ENCODE data around the gene KMT2A.
A peak's percentile ranks its signal among the peaks of the same experiment; 100 is the strongest.

Gene KMT2A

GRCh38 chr11:118524356-118524755 is 88.1 kb downstream of the KMT2A start:
- Histone ChIP-seq H3K4me3 (ENCODE audit: low read length) (no peak overlapping the region), H3K36me3 (ENCODE audit: insufficient read depth, low read length) (peaks cover 70% of the 10 kb centered on the region), H3K4me1 (ENCODE audit: insufficient read depth, low read length) (no peaks in the 10 kb centered on the region)

GRCh38 chr11:118524757-118525470 is 88.6 kb downstream of the KMT2A start:
- H3K36me3 ChIP-seq (ENCODE audit: insufficient read depth, low read length), result peaks cover 65% of the 10 kb centered on the region
- no peak overlapping the region for H3K4me3 ChIP-seq (ENCODE audit: low read length)
- peaks cover 4% of the 10 kb centered on the region for H3K4me1 ChIP-seq (ENCODE audit: insufficient read depth, low read length)
- no peaks in the 10 kb centered on the region for H3K9me3 ChIP-seq (ENCODE audit: low read length)
- H2AFZ ChIP-seq (ENCODE audit: low read depth, low read length), result no peak overlapping the region
- no peaks in the 10 kb centered on the region for H3K27me3 ChIP-seq (ENCODE audit: insufficient read depth, low read length)

More at GRCh38 chr11:118524356-118524755, 88.1 kb downstream of the KMT2A start:
- H3K9me3 ChIP-seq (ENCODE audit: low read length), result no peaks in the 10 kb centered on the region
- no peak overlapping the region for H2AFZ ChIP-seq (ENCODE audit: low read depth, low read length)
- no peaks in the 10 kb centered on the region for H3K27me3 ChIP-seq (ENCODE audit: insufficient read depth, low read length)

- Histone ChIP-seq H3K4me1 (ENCODE audit: insufficient read depth, low read length) (peaks cover 7% of the 10 kb centered on the region), H3K27me3 (ENCODE audit: insufficient read depth, low read length) (no peaks in the 10 kb centered on the region), H3K36me3 (ENCODE audit: insufficient read depth, low read length) (peaks cover 50% of the 10 kb centered on the region), H3K9me3 (ENCODE audit: low read length) (no peaks in the 10 kb centered on the region), H3K4me3 (ENCODE audit: low read length) (no peak overlapping the region), H2AFZ (ENCODE audit: low read depth, low read length) (no peak overlapping the region)
Measured at GRCh38 chr11:118526688-118527087, 90.4 kb downstream of the KMT2A start.

- no peak within 1 kb of the TSS for H2AFZ ChIP-seq (ENCODE audit: low read depth, low read length)
- peaks cover 11% of the 10 kb centered on the region for H3K4me1 ChIP-seq (ENCODE audit: insufficient read depth, low read length)
- peaks cover 45% of the 10 kb centered on the region for H3K36me3 ChIP-seq (ENCODE audit: insufficient read depth, low read length)
- no peak within 1 kb of the TSS for H3K4me3 ChIP-seq (ENCODE audit: low read length)
- H3K9me3 ChIP-seq (ENCODE audit: low read length), result no peaks in the 10 kb centered on the region
- no peaks in the 10 kb centered on the region for H3K27me3 ChIP-seq (ENCODE audit: insufficient read depth, low read length)
Measured at GRCh38 chr11:118527109-118527508, 90.8 kb downstream of the KMT2A start, which contains the start of gene TTC36. TSS of gene TTC36 (plus strand) at chr11:118527474. CDS start at chr11:118527495, 21 bp downstream.

GRCh38 chr11:118528511-118528910 is 92.2 kb downstream of the KMT2A start:
- Histone ChIP-seq H3K9me3 (ENCODE audit: low read length) (no peaks in the 10 kb centered on the region), H3K4me3 (ENCODE audit: low read length) (no peak overlapping the region), H3K36me3 (ENCODE audit: insufficient read depth, low read length) (peaks cover 33% of the 10 kb centered on the region), H3K4me1 (ENCODE audit: insufficient read depth, low read length) (peaks cover 11% of the 10 kb centered on the region), H2AFZ (ENCODE audit: low read depth, low read length) (no peak overlapping the region), H3K27me3 (ENCODE audit: insufficient read depth, low read length) (no peaks in the 10 kb centered on the region)

GRCh38 chr11:118529584-118530175 is 93.4 kb downstream of the KMT2A start:
- H3K36me3 ChIP-seq (ENCODE audit: insufficient read depth, low read length), result peaks cover 28% of the 10 kb centered on the region
- H3K4me3 ChIP-seq (ENCODE audit: low read length), result peak overlapping the region; percentile 68
- peak overlapping the region; percentile 18 for H2AFZ ChIP-seq (ENCODE audit: low read depth, low read length)
- peaks cover 11% of the 10 kb centered on the region for H3K4me1 ChIP-seq (ENCODE audit: insufficient read depth, low read length)
- no peaks in the 10 kb centered on the region for H3K9me3 ChIP-seq (ENCODE audit: low read length)
- no peaks in the 10 kb centered on the region for H3K27me3 ChIP-seq (ENCODE audit: insufficient read depth, low read length)

GRCh38 chr11:118530180-118530682 is 93.9 kb downstream of the KMT2A start:
- no peaks in the 10 kb centered on the region for H3K9me3 ChIP-seq (ENCODE audit: low read length)
- no peaks in the 10 kb centered on the region for H3K27me3 ChIP-seq (ENCODE audit: insufficient read depth, low read length)
- H3K36me3 ChIP-seq (ENCODE audit: insufficient read depth, low read length), result peaks cover 28% of the 10 kb centered on the region
- H2AFZ ChIP-seq (ENCODE audit: low read depth, low read length), result peak overlapping the region; percentile 18
- peak overlapping the region; percentile 68 for H3K4me3 ChIP-seq (ENCODE audit: low read length)
- H3K4me1 ChIP-seq (ENCODE audit: insufficient read depth, low read length), result peaks cover 11% of the 10 kb centered on the region

GRCh38 chr11:118530683-118531596 is 94.6 kb downstream of the KMT2A start, which contains the start of gene TMEM25:
TSS of gene TMEM25 (plus strand) at chr11:118531192. CDS start at chr11:118531802, 610 bp downstream.
- Histone ChIP-seq H3K27me3 (ENCODE audit: insufficient read depth, low read length) (no peaks in the 10 kb centered on the region), H3K4me1 (ENCODE audit: insufficient read depth, low read length) (peaks cover 11% of the 10 kb centered on the region), H2AFZ (ENCODE audit: low read depth, low read length) (peak within 1 kb of the TSS; percentile 18), H3K36me3 (ENCODE audit: insufficient read depth, low read length) (peaks cover 31% of the 10 kb centered on the region), H3K4me3 (ENCODE audit: low read length) (peak within 1 kb of the TSS; percentile 68), H3K9me3 (ENCODE audit: low read length) (no peaks in the 10 kb centered on the region)

GRCh38 chr11:118531597-118532084 is 95.3 kb downstream of the KMT2A start:
- Histone ChIP-seq H3K4me1 (ENCODE audit: insufficient read depth, low read length) (peaks cover 11% of the 10 kb centered on the region), H3K4me3 (ENCODE audit: low read length) (peak overlapping the region; percentile 68), H3K36me3 (ENCODE audit: insufficient read depth, low read length) (peaks cover 33% of the 10 kb centered on the region), H3K9me3 (ENCODE audit: low read length) (no peaks in the 10 kb centered on the region), H2AFZ (ENCODE audit: low read depth, low read length) (peak overlapping the region; percentile 18), H3K27me3 (ENCODE audit: insufficient read depth, low read length) (no peaks in the 10 kb centered on the region)

- H3K36me3 ChIP-seq (ENCODE audit: insufficient read depth, low read length), result peaks cover 34% of the 10 kb centered on the region
- peak overlapping the region; percentile 68 for H3K4me3 ChIP-seq (ENCODE audit: low read length)
- peaks cover 11% of the 10 kb centered on the region for H3K4me1 ChIP-seq (ENCODE audit: insufficient read depth, low read length)
- H3K9me3 ChIP-seq (ENCODE audit: low read length), result no peaks in the 10 kb centered on the region
- no peaks in the 10 kb centered on the region for H3K27me3 ChIP-seq (ENCODE audit: insufficient read depth, low read length)
- no peak overlapping the region for H2AFZ ChIP-seq (ENCODE audit: low read depth, low read length)
Measured at GRCh38 chr11:118532091-118532490, 95.8 kb downstream of the KMT2A start.

- Histone ChIP-seq H3K9me3 (ENCODE audit: low read length) (no peaks in the 10 kb centered on the region), H2AFZ (ENCODE audit: low read depth, low read length) (no peak overlapping the region), H3K4me1 (ENCODE audit: insufficient read depth, low read length) (peaks cover 11% of the 10 kb centered on the region), H3K4me3 (ENCODE audit: low read length) (no peak overlapping the region), H3K27me3 (ENCODE audit: insufficient read depth, low read length) (no peaks in the 10 kb centered on the region), H3K36me3 (ENCODE audit: insufficient read depth, low read length) (peaks cover 32% of the 10 kb centered on the region)
Measured at GRCh38 chr11:118532852-118533768, 96.8 kb downstream of the KMT2A start.

Measured in neuron (in vitro differentiated cells).